SK-N-SH (cell line): ENCODE measurements around the gene SEMA3A. TPM values are rescaled to one million over a fixed set of nuclear protein-coding genes. Genes with fewer than 3 reads are reported as not detected.

ENCODE experiments used
- CTCF ChIA-PET: fragments of 300-600, 350-600 bp; formaldehyde crosslinking; extraction: SDS; loops from one replicate; lab custom pipeline; 2021; lab: Yijun Ruan, JAX
- POLR2A ChIA-PET: fragments of 350-600 bp; sonication (Branson Sonifier 250); formaldehyde crosslinking; extraction: SDS; loops from one replicate; lab custom pipeline; 2020; ENCODE audit warnings: antibody characterized with exemption, inconsistent platforms; lab: Yijun Ruan, JAX
- DNase-seq: peaks from one replicate; pipeline ENCODE4 v3.0.0; 2012
- H2AFZ ChIP-seq: fragments of 200-600 bp; sonication (generic); 2 replicates; pipeline ENCODE4 v1.8.1; 2016; ENCODE audit warnings: antibody characterized with exemption, mild to moderate bottlenecking, low read depth
- H3F3A ChIP-seq: fragments of 200-600 bp; sonication (generic); replicated peaks from 2 replicates; pipeline ENCODE3; 2016; ENCODE audit warnings: antibody characterized with exemption, mild to moderate bottlenecking; ENCODE audit not compliant: insufficient read depth
- H3K27ac ChIP-seq, 2 experiments: fragments of 200-500 bp in 1 of 2; fragments of 200-600 bp in 1 of 2; sonication (Bioruptor generic) in 1 of 2; sonication (generic), shearing (Covaris generic) in 1 of 2; 2 replicates each; pipeline versions ENCODE4 v1.5.1 to v1.6.1; 2014 to 2016; ENCODE audit warnings: low read depth in 2 of 2, inconsistent platforms in 1 of 2, low read length in 1 of 2, mild to moderate bottlenecking in 1 of 2, mixed read lengths in 1 of 2
- H3K27me3 ChIP-seq: fragments of 200-600 bp; sonication (generic), shearing (Covaris generic); 2 replicates; pipeline ENCODE4 v1.6.1; 2016; ENCODE audit warnings: mixed run types; ENCODE audit not compliant: insufficient read depth
- H3K36me3 ChIP-seq, 2 experiments: fragments of 200-500 bp in 1 of 2; fragments of 200-600 bp in 1 of 2; sonication (Bioruptor generic) in 1 of 2; sonication (generic) in 1 of 2; replicated peaks in 1 of 2; 2 replicates each; pipeline versions ENCODE3 to v1.5.1; 2014 to 2016; ENCODE audit warnings: low read length in 1 of 2, mild to moderate bottlenecking in 1 of 2; ENCODE audit not compliant: insufficient read depth in 2 of 2, control insufficient read depth in 1 of 2
- H3K4me1 ChIP-seq, 2 experiments: fragments of 200-500 bp in 1 of 2; fragments of 200-600 bp in 1 of 2; sonication (Bioruptor generic) in 1 of 2; sonication (generic), shearing (Covaris generic) in 1 of 2; 2 replicates each; pipeline versions ENCODE4 v1.5.1 to v1.6.1; 2014 to 2016; ENCODE audit warnings: low read depth in 1 of 2, low read length in 1 of 2, mixed run types in 1 of 2; ENCODE audit not compliant: insufficient read depth in 2 of 2, control insufficient read depth in 1 of 2
- H3K4me2 ChIP-seq: fragments of 200-600 bp; sonication (generic), shearing (Covaris generic); 2 replicates; pipeline ENCODE4 v1.6.1; 2017; ENCODE audit warnings: mixed run types
- H3K4me3 ChIP-seq, 2 experiments: fragments of 200-500 bp in 1 of 2; fragments of 200-600 bp in 1 of 2; sonication (Bioruptor generic) in 1 of 2; sonication (generic), shearing (Covaris generic) in 1 of 2; 2 replicates each; pipeline versions ENCODE4 v1.5.1 to v1.8.1; 2014 to 2016; ENCODE audit warnings: low read depth in 2 of 2, inconsistent platforms in 1 of 2, low read length in 1 of 2, mild to moderate bottlenecking in 1 of 2, mixed read lengths in 1 of 2, moderate library complexity in 1 of 2
- H3K79me2 ChIP-seq: fragments of 200-600 bp; sonication (generic); 2 replicates; pipeline ENCODE4 v1.8.1; 2017; ENCODE audit warnings: mild to moderate bottlenecking; ENCODE audit not compliant: insufficient read depth
- H3K9ac ChIP-seq: fragments of 200-600 bp; sonication (generic); 2 replicates; pipeline ENCODE4 v1.6.1; 2017; ENCODE audit warnings: mixed run types
- H3K9me2 ChIP-seq: fragments of 200-600 bp; sonication (generic); 2 replicates; pipeline ENCODE4 v1.6.1; 2017; ENCODE audit warnings: mixed run types
- H3K9me3 ChIP-seq: fragments of 200-600 bp; sonication (generic); 2 replicates; pipeline ENCODE4 v1.6.1; 2017; ENCODE audit warnings: mixed run types, mild to moderate bottlenecking, moderate library complexity
- H4K20me1 ChIP-seq: fragments of 200-600 bp; sonication (generic); 2 replicates; pipeline ENCODE4 v1.6.1; 2017; ENCODE audit warnings: mild to moderate bottlenecking, mixed run types; ENCODE audit not compliant: insufficient read depth
- EP300 ChIP-seq, 2 experiments: IDR thresholded peaks; 2 replicates each; pipeline versions ENCODE4 v1.4.0 to v1.6.1; 2012; ENCODE audit warnings: borderline replicate concordance in 1 of 2, low read depth in 1 of 2, low read length in 1 of 2
- FOSL2 ChIP-seq: IDR thresholded peaks from 2 replicates; pipeline ENCODE4 v1.4.0; 2012; ENCODE audit warnings: low read depth, mild to moderate bottlenecking, moderate library complexity, borderline replicate concordance
- FOXJ3 ChIP-seq: sonication (generic); formaldehyde crosslinking; IDR thresholded peaks from 2 replicates; pipeline ENCODE4 v1.5.1; 2020; ENCODE audit warnings: mild to moderate bottlenecking, missing genetic modification reagents
- GABPA ChIP-seq: IDR thresholded peaks from 2 replicates; pipeline ENCODE4 v1.4.0; 2012; ENCODE audit warnings: low read depth, mild to moderate bottlenecking
- GATA2 ChIP-seq: sonication (generic); formaldehyde crosslinking; IDR thresholded peaks from 2 replicates; pipeline ENCODE4 v1.5.0; 2020; ENCODE audit warnings: mild to moderate bottlenecking, missing genetic modification reagents
- JUND ChIP-seq: IDR thresholded peaks from 2 replicates; pipeline ENCODE4 v1.4.0; 2012
- MEF2A ChIP-seq: IDR thresholded peaks from 2 replicates; pipeline ENCODE4 v1.4.0; 2012; ENCODE audit warnings: low read depth, borderline replicate concordance
- MXI1 ChIP-seq: IDR thresholded peaks from 2 replicates; pipeline ENCODE4 v1.6.1; 2012; ENCODE audit warnings: mild to moderate bottlenecking, low read depth, low read length, improper control_type of control experiment
- POLR2AphosphoS5 ChIP-seq: IDR thresholded peaks from 2 replicates; pipeline ENCODE4 v1.6.1; 2012; ENCODE audit warnings: low read depth, low read length
- RAD21 ChIP-seq: IDR thresholded peaks from 2 replicates; pipeline ENCODE4 v1.6.1; 2012; ENCODE audit warnings: mild to moderate bottlenecking, low read length
- RCOR1 ChIP-seq: fragments of 150-350 bp; IDR thresholded peaks from 2 replicates; pipeline ENCODE4 v1.6.1; 2017; ENCODE audit warnings: antibody characterized with exemption, low read length
- RFX5 ChIP-seq: IDR thresholded peaks from 2 replicates; pipeline ENCODE4 v1.6.1; 2012; ENCODE audit warnings: mild to moderate bottlenecking, improper control_type of control experiment, low read length
- SIN3A ChIP-seq: IDR thresholded peaks from 2 replicates; pipeline ENCODE4 v1.6.1; 2012; ENCODE audit warnings: low read depth, mild to moderate bottlenecking, low read length, moderate library complexity, borderline replicate concordance
- TCF12 ChIP-seq: IDR thresholded peaks from 2 replicates; pipeline ENCODE4 v1.4.0; 2012
- TEAD4 ChIP-seq: IDR thresholded peaks from 2 replicates; pipeline ENCODE4 v1.4.0; 2012; ENCODE audit warnings: mild to moderate bottlenecking, borderline replicate concordance; ENCODE audit not compliant: insufficient read depth
- YY1 ChIP-seq: IDR thresholded peaks from 2 replicates; pipeline ENCODE4 v1.4.0; 2012; ENCODE audit warnings: low read depth, mild to moderate bottlenecking
- WGBS: methylation state at CpG from one replicate; pipeline ENCODE4 v1.1.6; 2017; ENCODE audit warnings: low lambda C conversion rate; 5-methylcytosine and 5-hydroxymethylcytosine counted together
- polyA plus RNA-seq, 3 experiments: library from polyadenylated mRNA; depleted of rRNA; stranded (reverse); fragments of >200 nt; gene quantifications; 2 replicates each; pipeline ENCODE4 v1.2.3, GENCODE V29; 2012
- TF ChIP-seq, protein P1 (sequence below): IDR thresholded peaks from 2 replicates; pipeline ENCODE4 v1.4.0; 2012; ENCODE audit warnings: low read depth, borderline replicate concordance
- TF ChIP-seq, protein P2 (sequence below): fragments of 150-350 bp; IDR thresholded peaks from 2 replicates; pipeline ENCODE4 v1.6.1; 2016; ENCODE audit warnings: mild to moderate bottlenecking, low read depth, low read length
- TF ChIP-seq, protein P3 (sequence below): IDR thresholded peaks from 2 replicates; pipeline ENCODE4; 2012
- TF ChIP-seq, protein P4 (sequence below): fragments of 150-350 bp; IDR thresholded peaks from 2 replicates; pipeline ENCODE4 v1.6.1; 2017; ENCODE audit warnings: antibody characterized with exemption, low read length, low read depth, borderline replicate concordance
- TF ChIP-seq, protein P5 (sequence below): IDR thresholded peaks from 2 replicates; pipeline ENCODE4 v1.4.0; 2012; ENCODE audit warnings: low read depth

Gene SEMA3A
- polyA plus RNA-seq, 1 of the 3 experiments (the other 2 are of a cell fraction) = 15.9 TPM

DNA sequence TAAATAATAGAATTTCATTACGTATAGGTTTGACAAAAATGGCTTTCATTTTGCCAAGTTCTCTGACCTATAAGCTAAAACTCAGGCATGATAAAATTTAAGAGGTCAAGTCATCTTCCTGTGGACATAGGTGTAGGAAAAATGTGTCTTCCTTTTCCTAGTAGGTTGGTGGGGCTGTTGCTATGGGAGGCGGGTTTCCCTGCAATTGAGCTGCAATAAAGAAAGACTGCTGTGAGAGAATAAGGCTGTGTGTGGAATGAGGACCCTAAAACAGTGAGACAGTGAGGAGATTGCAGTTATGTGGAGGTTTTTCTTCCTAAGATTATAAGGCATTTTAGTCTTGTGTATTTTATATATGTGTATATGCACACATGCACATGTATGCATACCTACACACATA lies 13.0 kb upstream of the SEMA3A start:
- CTCF ChIA-PET = interaction anchor here (0.7 to 0.9 kb wide), 2 partner anchors 13 to 289 kb away, joined by 3 to 4 read pairs; partner anchors contain the start of gene SEMA3A
- DNase-seq = no peak
- H4K20me1 ChIP-seq = no peaks in the 10 kb centered on the region
- H3K9me3 ChIP-seq = no peaks in the 10 kb centered on the region
- no peak overlapping the region for H3K4me3 ChIP-seq
- no peak overlapping the region for H3K27ac ChIP-seq
- no peak overlapping the region for H3K9ac ChIP-seq
- no peak overlapping the region for H3K4me2 ChIP-seq
- no peaks in the 10 kb centered on the region for H3K9me2 ChIP-seq
- no peaks in the 10 kb centered on the region for H3K36me3 ChIP-seq
- no peaks in the 10 kb centered on the region for H3K79me2 ChIP-seq
- no peaks in the 10 kb centered on the region for H3K27me3 ChIP-seq
- H2AFZ ChIP-seq = peak overlapping the region; percentile 10; the same call in 1 of the 2 replicates
- peaks cover 0 to 6% of the 10 kb centered on the region in 2 experiments; a peak in 1 of 4 replicates for H3K4me1 ChIP-seq
- TF ChIP-seq YY1 (no peak), GABPA (no peak)
- TF ChIP-seq, protein P1, sequence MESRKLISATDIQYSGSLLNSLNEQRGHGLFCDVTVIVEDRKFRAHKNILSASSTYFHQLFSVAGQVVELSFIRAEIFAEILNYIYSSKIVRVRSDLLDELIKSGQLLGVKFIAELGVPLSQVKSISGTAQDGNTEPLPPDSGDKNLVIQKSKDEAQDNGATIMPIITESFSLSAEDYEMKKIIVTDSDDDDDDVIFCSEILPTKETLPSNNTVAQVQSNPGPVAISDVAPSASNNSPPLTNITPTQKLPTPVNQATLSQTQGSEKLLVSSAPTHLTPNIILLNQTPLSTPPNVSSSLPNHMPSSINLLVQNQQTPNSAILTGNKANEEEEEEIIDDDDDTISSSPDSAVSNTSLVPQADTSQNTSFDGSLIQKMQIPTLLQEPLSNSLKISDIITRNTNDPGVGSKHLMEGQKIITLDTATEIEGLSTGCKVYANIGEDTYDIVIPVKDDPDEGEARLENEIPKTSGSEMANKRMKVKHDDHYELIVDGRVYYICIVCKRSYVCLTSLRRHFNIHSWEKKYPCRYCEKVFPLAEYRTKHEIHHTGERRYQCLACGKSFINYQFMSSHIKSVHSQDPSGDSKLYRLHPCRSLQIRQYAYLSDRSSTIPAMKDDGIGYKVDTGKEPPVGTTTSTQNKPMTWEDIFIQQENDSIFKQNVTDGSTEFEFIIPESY = no peak
- 98% methylated on average over 2 of the region's 2 CpGs for WGBS
- H3F3A ChIP-seq = peaks cover 5% of the 10 kb centered on the region
- POLR2A ChIA-PET = no interaction called here

DNA sequence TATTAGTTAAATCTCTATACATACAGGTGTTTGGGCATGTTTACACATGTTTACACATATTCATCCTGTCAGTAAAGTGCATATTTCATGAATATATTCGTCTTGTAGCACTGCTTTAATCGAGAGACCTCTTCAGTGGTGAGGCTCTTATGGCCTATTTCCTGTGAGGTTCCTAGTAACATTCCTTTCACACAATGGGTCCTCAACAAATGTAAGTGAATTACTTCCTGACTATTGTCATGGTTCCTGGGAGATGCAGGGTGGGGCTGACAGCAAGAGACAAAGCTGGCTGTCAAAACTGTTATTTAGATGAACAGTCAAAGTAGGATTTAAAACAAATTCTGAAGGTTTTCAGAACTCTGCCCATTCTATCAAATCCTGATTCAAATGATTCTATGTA lies 12.4 kb upstream of the SEMA3A start:
- ChIA-PET POLR2A (no interaction called here), CTCF (interaction anchor here (0.9 kb wide), 1 partner anchor 12 kb away, joined by 4 read pairs; the partner anchor contains the start of gene SEMA3A)
- H2AFZ ChIP-seq = peak overlapping the region; percentile 10; the same call in 1 of the 2 replicates
- H3K4me2 ChIP-seq = no peak overlapping the region
- no peak overlapping the region for H3K4me3 ChIP-seq
- H3K27ac ChIP-seq = no peak overlapping the region
- WGBS = 89% methylated on average over 2 of the region's 2 CpGs
- H3F3A ChIP-seq = peaks cover 7% of the 10 kb centered on the region
- peaks cover 0 to 6% of the 10 kb centered on the region in 2 experiments; a peak in 1 of 4 replicates for H3K4me1 ChIP-seq
- no peaks in the 10 kb centered on the region for H3K9me3 ChIP-seq
- DNase-seq = no peak
- H3K27me3 ChIP-seq = no peaks in the 10 kb centered on the region
- no peaks in the 10 kb centered on the region for H3K9me2 ChIP-seq
- H3K79me2 ChIP-seq = no peaks in the 10 kb centered on the region
- H3K36me3 ChIP-seq = no peaks in the 10 kb centered on the region
- no peak overlapping the region for H3K9ac ChIP-seq
- H4K20me1 ChIP-seq = no peaks in the 10 kb centered on the region
- TF ChIP-seq, protein P2, sequence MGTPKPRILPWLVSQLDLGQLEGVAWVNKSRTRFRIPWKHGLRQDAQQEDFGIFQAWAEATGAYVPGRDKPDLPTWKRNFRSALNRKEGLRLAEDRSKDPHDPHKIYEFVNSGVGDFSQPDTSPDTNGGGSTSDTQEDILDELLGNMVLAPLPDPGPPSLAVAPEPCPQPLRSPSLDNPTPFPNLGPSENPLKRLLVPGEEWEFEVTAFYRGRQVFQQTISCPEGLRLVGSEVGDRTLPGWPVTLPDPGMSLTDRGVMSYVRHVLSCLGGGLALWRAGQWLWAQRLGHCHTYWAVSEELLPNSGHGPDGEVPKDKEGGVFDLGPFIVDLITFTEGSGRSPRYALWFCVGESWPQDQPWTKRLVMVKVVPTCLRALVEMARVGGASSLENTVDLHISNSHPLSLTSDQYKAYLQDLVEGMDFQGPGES = no peak
- TF ChIP-seq POLR2AphosphoS5 (no peak), RFX5 (no peak), RAD21 (no peak), SIN3A (no peak), JUND (no peak), RCOR1 (no peak), FOXJ3 (CRISPR knock-in tag) (no peak), MEF2A (no peak), TCF12 (no peak), GATA2 (CRISPR knock-in tag) (no peak), TEAD4 (no peak), FOSL2 (no peak), EP300 (IDR thresholded peaks at IDR 0.05; ENCODE audit: borderline replicate concordance in 1 of 2, low read depth in 1 of 2, low read length in 1 of 2) (no peak), MXI1 (no peak)
- TF ChIP-seq, protein P3, sequence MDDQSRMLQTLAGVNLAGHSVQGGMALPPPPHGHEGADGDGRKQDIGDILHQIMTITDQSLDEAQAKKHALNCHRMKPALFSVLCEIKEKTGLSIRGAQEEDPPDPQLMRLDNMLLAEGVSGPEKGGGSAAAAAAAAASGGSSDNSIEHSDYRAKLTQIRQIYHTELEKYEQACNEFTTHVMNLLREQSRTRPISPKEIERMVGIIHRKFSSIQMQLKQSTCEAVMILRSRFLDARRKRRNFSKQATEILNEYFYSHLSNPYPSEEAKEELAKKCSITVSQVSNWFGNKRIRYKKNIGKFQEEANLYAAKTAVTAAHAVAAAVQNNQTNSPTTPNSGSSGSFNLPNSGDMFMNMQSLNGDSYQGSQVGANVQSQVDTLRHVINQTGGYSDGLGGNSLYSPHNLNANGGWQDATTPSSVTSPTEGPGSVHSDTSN = no peak
- TF ChIP-seq, protein P1 = no peak
- TF ChIP-seq, protein P4, sequence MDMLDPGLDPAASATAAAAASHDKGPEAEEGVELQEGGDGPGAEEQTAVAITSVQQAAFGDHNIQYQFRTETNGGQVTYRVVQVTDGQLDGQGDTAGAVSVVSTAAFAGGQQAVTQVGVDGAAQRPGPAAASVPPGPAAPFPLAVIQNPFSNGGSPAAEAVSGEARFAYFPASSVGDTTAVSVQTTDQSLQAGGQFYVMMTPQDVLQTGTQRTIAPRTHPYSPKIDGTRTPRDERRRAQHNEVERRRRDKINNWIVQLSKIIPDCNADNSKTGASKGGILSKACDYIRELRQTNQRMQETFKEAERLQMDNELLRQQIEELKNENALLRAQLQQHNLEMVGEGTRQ = no peak
- TF ChIP-seq, protein P5, sequence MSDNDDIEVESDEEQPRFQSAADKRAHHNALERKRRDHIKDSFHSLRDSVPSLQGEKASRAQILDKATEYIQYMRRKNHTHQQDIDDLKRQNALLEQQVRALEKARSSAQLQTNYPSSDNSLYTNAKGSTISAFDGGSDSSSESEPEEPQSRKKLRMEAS = no peak
